Activated CD8-positive, alpha-beta memory T cell treated with anti-CD3 and anti-CD28 coated beads, Interleukin-2, amount 50 U/mL, for 24 hours (primary cell): ENCODE results near the gene FLVCR1.
A peak's percentile ranks its signal among the peaks of the same experiment; 100 is the strongest.
"Not testable (repeated sequence)": the region's sequence is repeated elsewhere in the genome, so short reads cannot be mapped to it uniquely, and the experiment has no call there.

ENCODE experiments used
- DNase-seq: peaks from one replicate; pipeline ENCODE4 v3.0.0-alpha.2; 2020; ENCODE audit errors: extremely low read depth

The FLVCR1 gene

DNA sequence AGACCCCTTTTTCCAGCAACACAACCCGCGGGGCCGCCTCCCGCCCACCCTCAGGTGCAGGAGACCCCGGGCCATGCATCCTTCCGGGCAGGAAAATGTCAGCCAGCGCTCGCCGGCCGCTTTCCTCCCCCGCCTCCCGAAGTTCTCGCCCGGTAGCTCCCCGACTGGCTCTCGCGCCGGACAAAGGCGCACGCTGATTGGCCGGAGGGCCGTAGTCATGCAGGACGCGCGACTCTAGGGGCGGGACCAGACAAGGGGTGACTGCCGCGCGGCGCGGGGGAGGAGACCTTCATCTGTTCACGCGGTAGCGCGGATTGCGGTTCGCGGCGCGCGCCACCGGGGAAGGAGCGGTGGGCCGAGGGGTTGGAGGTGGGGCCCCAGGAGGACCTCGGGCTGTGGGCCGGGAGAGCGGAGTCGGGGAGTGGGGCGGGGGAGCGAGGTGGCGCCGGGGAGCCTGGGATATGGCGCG, at the start of gene FLVCR1:
Gene FLVCR1 (plus strand): TSS at position 284 of the 469 bp plus-strand sequence. CDS start 178 bp downstream, at position 462.
- peak; percentile 89 for DNase-seq

DNA sequence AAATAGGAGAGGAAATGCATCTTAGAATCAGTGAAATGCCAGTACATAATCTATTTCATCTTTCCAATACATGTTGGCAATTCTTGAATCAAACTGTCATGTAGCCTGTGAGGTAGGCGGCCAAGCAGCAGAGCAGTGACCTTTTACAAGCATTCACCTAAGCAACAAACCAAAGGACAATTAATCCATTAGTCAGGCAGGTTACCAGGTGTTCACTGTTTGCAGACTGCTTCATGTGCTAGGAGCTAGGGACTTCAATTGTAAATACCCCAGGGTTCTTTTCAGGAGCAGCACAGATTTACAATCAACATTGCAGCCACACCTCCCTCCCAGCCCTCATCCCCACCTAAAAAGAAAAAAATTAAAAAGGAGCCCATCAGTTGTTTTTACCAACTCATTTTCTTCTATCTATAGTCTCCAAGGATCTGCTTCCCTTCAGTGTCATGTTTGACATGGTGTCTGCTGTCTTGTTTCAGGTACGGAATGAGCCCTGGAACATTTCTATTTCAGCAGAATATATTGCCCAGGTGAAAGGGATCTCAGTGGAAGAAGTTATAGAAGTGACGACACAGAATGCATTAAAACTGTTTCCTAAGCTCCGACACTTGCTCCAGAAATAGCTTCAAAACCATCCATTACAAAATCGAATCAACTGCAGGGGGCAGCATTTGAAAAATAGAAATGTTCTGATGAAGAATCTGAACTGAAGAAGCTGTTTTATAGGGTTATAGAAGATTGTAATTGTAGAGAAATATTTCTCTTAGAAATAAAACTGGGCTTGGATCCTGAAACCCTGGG, 43.3 kb upstream of the FLVCR1 start:
- no peak for DNase-seq

DNA sequence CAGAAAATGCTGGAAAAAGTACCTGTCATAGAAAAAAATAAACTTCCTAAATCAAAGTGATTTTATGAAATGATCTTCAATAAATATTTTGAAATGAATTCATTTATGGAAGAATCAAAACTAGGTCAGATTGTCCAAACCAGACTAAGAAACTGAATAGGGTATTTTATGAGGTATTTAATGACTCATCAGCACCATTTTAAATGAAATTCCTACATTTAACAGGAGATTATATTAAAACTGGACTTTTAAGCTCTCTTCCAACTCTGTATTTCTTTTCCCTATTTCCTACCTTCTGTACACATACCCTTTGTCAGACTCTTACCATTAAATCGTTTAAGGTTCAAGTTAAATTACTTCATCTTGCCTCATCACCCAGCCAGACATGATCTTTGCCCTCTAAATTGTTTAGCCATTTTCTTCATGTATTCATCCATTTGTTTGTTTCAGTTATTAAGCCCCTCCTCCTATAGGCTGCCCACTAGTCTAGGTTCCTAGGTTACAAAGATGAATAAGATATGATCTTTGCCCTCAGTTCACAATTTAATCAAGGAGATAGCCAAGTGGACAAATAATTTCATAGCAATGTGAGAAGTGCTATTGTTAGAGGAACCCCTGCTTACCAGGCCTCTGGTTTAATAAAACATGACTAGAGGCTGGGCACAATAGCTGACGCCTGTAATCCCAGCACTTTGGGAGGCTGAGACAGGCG, 41.4 kb upstream of the FLVCR1 start:
- no peak for DNase-seq

DNA sequence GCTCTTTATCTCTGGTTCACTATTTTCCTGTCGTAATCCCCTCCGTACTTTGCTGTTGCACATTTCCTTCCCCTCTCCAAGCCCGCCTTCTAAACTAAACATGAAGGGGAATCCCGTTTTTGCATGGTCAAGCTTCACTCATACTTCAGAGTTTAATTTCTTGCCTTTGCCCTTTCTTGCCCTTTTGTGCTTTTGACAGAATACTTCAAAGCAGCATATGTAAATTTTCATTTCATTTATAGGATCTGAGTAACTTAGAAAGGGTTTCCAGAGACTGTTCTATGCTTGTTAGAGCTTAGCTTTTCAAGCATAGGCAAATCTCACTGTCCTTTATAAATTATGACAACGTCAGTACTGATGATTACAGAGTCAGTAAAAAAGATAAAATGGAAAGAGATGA, 38.3 kb upstream of the FLVCR1 start:
- no peak for DNase-seq

DNA sequence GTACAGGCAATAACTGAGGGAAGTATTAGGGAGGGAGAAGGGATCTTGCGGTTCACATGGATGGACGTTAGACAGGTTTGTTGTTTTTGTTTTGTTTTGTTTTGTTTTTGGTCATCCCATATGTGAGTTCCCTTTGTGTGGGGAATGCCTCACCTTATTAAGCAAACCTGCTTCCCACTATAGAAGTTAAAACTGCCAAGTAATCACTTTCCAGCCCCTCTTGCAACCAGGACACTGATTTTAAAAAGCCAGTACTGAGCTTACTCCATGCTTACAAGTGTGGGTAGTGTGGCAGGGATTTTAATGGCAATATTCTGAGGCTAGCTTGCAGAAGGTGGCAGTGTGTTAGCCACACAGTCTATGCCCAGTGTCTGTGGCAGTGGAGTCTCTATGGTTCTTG, 37.1 kb upstream of the FLVCR1 start:
- no peak for DNase-seq

DNA sequence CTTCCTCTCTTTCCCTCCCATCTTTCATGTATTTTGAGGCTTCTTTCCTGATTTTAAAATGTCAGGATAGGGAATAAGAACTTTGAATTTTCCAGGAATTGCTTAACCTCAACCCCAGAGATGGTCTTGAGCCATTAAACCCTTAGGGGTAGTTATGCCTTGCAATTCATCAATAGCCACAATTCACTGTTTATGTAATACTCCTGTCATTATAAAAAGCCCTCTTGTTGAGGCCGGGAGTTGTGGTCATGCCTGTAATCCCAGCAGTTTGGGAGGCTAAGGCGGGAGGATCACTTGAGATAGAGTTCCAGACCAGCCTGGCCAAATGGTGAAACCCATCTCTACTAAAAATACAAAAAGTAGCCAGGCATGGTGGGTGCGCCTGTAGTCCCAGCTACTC, 35.1 kb upstream of the FLVCR1 start:
- no peak for DNase-seq

DNA sequence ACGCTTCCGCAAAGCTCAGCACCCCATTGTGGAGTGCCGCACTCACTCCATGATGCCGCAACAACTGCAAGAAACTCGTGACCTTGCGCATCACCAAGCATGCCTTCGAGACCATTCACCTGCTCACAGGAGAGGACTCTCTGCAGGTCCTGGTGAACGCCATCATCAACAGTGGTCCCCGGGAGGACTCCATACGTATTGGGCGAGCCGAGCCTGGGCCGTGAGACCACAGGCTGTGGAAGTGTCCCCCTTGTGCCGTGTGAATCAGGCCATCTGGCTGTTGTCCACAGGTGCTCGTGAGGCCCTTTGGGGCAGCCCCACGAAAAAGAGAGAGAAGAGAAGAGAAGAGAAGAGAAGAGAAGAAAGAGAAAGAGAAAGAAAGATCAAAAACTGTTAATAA, 33.9 kb upstream of the FLVCR1 start:
- no peak for DNase-seq

DNA sequence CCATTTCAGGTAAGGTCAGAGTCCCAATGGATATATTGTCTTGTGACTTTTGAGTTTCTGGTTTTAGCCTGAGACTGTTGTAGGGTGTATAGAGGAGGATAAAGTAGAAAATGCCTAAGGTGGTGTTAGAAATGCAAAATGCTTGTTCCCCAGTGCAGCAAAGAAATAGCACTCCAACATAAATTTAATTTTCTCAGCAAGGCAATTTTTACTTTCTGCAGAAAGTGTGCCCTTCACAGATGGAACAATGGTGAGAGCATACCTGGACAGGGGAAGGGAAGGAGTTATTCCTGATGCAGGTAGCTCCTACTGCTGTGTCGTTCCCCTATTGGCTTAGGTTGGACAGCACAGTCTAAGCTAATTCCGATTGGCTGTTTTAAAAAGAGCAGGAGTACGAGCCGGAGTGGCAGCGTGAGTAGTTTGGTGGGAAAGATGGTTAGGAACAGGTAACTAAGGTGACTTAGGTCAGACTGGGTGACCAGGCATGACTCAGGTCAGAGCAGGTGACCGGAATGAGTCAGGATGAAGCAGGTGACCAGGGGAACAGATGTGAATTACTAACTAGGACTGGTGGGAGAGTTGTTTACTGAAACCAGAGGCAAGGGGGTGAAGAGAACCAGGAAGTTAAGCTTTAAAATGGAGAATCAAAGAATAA, 32.1 kb upstream of the FLVCR1 start:
- no peak for DNase-seq

DNA sequence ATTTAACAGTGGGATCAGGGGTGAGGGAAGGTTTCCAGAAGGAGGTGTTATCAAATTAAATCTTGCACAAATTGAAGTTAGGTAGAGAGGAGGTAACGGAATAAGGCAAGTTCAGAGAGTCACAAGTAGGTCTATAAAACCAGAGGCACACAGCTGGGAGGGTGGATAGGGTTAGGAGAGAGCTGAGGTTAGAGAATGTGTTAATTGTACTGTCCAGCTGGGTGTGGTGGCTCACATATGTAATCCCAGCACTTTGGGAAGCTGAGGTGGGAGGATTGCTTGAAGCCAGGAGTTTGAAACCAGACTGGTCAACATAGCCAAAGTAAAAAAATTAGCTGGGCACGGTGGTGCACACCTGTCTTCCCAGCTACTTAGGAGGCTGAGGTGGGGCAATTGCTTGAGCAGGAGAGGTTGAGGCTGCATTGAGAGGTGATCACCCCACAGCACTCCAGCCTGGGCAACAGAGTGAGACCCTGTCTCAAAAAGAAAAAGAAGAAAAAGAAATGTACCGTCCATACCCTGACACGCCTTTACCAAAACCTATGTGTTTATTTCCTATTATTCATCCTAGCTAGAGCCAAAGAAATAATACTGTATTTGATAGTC, 30.8 kb upstream of the FLVCR1 start:
- DNase-seq, result no peak

DNA sequence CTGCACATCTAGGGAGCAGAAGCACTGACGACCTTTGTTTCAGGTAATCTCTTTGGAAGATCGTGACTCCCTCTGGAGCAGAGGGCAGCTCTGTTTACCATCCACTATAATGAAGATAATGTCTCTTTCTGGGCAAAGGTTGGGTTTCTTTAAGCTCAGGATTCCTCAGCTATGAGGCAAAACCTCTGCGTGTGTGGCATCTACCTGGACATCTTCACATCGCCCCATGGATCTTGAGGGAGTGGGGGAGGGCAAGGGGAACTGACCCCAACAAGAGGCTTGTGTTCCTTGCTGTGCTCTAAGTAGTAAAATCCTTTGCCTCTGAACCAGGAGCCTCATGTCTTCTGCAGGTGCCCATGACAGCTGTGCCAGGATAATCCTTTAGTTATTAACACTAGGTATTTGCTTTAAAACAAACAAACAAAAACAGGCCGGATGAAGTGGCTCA, 30.2 kb upstream of the FLVCR1 start:
- no peak for DNase-seq

DNA sequence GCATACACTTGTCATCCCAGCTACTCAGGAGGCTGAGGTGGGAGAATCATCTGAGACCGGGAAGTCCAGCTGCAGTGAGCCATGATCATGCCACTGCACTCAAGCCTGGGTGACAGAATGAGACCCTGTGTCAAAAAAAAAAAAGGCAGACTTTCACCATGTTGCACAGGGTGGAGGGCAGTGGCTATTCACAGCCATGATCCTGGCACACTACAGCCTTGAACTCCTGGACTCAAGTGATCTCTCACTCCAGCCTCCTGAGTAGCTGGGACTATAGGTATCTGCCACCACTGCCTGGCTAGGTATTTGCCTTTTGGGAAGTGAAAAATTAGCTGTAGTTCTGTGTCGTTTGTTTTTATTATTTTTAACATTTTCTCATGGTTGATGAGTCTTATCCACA, 29.7 kb upstream of the FLVCR1 start:
- no peak for DNase-seq

DNA sequence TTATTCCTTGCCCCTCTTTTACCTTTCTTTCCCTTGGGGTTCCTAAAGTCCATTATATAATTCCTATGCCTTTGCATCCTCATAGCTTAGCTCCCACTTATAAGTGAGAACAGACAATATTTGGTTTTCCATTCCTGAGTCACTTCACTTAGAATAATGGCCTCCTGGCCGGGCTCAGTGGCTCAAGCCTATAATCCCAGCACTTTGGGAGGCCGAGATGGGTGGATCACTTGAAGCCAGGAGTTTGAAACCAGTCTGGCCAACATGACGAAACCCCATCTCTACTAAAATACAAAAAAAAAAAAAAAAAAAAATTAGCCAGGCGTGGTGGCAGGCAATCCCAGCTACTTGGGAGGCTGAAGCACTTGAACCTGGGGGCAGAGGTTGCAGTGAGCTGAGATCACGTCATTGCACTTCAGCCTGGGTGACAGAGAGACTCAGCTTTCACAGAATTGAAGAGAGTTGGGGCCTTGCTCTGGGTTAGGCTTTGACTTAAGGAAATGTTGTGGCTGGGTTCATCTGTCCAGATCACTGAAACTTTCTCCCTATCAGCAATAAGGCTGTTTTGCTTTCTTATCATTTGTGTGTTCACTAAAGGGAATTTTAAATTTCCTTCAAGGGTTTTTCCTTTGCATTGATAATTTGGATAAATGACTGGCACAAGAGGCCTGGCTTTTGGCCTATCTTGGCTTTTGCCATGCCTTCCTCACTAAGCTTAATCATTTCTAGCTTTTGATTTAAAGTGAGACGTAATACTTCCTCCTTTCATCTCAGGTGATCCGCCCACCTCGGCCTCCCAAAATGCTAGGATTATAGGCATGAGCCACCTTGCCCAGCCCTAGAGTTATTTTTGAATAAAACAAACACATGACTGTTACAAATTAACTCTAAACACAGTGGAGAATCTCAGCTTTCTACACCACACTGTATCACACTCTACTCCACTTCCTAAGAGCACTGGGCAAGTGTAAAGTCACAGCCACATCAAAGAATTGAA, 24.6 kb upstream of the FLVCR1 start:
- not testable (repeated sequence) for DNase-seq

DNA sequence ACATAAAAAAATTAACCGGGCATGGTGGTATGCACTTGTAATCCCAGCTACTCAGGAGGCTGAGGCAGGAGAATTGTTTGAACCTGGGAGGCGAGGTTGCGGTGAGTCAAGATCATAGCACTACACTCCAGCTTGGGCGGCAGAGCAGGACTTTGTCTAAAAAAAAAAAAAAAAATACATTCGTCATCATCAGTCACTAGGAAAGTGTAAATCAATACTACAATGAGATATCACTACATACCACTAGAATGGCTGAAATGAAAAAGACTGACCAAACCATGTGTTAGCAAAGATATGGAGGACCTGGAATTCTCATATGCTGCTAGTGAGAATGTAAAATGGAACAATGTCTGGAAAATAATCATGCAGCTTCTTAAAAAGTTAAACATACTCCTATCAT, 19.9 kb upstream of the FLVCR1 start:
- DNase-seq, result no peak

DNA sequence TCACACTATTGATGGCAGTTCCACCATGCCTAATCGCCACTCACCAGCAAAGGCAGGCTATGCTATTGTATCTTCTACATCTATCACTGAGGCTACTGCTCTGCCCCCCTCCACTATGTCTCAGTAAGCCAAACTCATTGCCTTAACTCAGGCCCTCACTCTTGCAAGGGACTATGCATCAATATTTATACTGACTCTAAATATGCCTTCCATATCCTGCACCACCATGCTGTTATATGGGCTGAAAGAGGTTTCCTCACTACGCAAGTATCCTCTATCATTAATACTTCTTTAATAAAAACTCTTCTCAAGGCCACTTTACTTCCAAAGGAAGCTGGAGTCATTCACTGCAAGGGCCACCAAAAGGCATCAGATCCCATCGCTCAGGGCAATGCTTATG, 13.6 kb upstream of the FLVCR1 start:
- not testable (repeated sequence) for DNase-seq

DNA sequence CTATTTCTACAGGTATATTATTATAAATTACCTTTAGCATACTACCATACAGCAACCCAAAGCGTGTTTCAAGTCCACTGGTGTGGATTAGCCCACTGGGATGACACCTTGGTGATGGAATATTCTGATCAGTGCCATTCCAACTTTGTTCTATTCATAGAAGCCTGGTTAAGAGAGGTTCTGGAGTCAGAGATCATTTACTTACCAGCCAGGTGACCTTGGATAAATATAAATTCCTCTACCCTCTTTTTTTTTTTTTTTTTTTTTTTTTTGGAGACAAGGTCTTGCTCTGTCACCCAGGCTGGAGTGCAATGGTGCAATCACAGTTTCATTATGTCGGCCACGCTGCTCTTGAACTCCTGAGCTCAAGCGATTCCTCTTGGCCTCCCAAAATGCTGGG, 10.5 kb upstream of the FLVCR1 start, which contains the start of gene SPATA45:
Gene SPATA45 (minus strand): TSS at position 101 of the 400 bp plus-strand sequence. CDS start 11,500 bp downstream, outside the sequence.
- no peak for DNase-seq

DNA sequence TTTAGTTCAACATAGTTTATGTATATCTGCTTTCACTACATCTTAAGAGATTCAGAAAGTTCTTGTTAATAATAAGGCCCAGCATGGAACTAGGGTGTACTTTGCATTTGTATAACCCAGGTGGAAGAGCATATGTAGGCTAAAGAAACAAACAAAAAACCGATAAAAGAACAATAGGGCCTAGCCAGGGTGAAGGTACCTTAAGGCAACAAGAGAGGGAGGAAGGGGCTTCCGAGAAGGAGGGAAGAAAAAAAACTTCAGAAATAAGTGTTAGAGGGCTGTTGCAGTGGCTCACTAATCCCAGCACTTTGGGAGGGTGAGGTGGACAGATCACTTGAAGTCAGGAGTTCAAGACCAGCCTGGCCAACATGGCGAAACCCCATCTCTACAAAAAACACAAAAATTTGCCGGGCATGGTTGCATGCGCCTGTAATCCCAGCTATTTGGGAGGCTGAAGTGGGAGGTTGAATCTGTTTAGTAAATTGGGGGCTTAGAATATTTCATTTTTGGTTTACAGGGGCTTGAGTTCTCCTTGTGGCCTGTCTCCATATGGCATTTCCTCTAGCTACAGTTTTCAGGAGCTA, 5.9 kb upstream of the FLVCR1 start:
- DNase-seq, result no peak

DNA sequence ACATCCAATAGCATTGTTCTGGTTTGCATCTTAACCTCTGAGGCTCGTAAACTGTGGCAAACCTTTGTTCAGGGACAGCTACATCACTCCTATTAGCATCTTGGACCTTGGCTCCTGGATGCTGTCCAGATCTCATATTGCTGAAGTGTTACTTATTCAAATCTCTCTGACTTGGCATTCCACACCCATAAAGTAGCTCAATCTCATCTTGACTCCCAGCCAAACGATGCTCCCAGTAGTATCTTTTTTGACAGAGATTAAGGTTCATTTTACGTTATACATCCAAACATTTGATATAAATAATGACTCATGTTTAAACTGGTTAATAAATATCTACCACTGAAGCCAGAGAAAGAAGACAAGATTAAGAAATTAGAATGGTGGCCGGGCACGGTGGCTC, 4.4 kb upstream of the FLVCR1 start:
- no peak for DNase-seq

DNA sequence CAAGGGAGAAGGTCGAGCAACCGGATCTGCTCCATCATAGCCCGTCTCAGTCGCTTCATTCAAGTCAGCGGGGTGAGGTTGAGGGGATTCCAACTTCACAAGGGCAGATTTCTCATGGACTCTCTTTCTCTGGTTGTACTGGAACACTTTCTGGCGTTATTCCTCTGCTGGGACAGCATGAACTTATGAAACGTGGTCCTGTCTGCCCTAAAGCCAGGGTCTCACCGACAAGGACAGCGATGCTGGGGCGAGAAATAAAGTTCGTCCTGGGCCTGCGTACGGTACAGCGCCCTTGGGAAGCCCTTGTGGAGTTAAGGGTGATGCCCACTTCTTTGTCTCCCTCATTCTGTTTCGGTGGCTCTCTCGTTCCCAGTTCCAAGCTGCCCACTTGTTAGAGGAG, 1.3 kb upstream of the FLVCR1 start:
- DNase-seq, result no peak

DNA sequence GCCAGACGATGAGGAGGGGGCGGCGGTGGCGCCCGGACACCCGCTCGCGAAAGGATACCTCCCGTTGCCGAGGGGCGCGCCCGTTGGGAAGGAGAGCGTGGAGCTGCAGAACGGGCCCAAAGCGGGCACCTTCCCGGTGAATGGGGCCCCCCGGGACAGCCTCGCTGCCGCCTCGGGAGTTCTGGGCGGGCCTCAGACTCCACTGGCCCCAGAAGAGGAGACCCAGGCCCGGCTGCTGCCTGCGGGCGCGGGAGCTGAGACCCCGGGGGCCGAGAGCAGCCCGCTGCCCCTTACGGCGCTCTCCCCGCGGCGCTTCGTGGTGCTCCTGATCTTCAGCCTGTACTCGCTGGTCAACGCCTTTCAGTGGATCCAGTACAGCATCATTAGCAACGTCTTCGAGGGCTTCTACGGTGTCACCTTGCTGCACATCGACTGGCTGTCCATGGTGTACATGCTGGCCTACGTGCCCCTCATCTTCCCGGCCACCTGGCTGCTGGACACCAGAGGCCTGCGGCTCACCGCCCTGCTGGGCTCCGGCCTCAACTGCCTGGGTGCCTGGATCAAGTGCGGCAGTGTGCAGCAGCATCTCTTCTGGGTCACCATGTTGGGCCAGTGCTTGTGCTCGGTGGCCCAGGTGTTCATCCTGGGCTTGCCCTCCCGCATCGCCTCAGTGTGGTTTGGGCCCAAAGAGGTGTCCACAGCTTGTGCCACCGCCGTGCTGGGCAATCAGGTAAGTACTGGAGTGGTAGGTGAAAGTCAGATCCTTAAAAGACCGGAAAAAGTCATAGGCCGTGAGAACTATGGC, 588 bp downstream of the FLVCR1 start:
- no peak for DNase-seq
